Ishikawa (cell line): ENCODE results near the gene NMT2.

Experiments used
- CREB1 ChIP-seq: IDR thresholded peaks from 2 replicates; pipeline ENCODE4 v1.6.1; 2012; ENCODE audit warnings: low read depth
- EGR1 ChIP-seq: IDR thresholded peaks from 2 replicates; pipeline ENCODE4 v1.6.1; 2012
- EP300 ChIP-seq: IDR thresholded peaks from 2 replicates; pipeline ENCODE4 v1.6.1; 2012; ENCODE audit warnings: borderline replicate concordance
- NFIC ChIP-seq: IDR thresholded peaks from 2 replicates; pipeline ENCODE4 v1.6.1; 2012
- RAD21 ChIP-seq: IDR thresholded peaks from 2 replicates; pipeline ENCODE4 v1.6.1; 2012; ENCODE audit warnings: low read depth
- REST ChIP-seq: IDR thresholded peaks from 2 replicates; pipeline ENCODE4 v1.6.1; 2012; ENCODE audit warnings: low read depth, mild to moderate bottlenecking
- TEAD4 ChIP-seq: IDR thresholded peaks from 2 replicates; pipeline ENCODE4 v1.6.1; 2012
- USF1 ChIP-seq: IDR thresholded peaks from 2 replicates; pipeline ENCODE4 v1.6.1; 2012

GRCh38 chr10:15180736-15181135, 12.2 kb upstream of the NMT2 start:
- no peak for TF ChIP-seq EP300
- TF ChIP-seq USF1, result no peak
- TF ChIP-seq NFIC, result no peak
- no peak for TF ChIP-seq TEAD4
- TF ChIP-seq RAD21, result no peak
- no peak for TF ChIP-seq CREB1
- no peak for TF ChIP-seq REST
- no peak for TF ChIP-seq EGR1
